Prostate gland (tissue), 2 donors: ENCODE results near the gene POFUT2.

Experiments used
- CTCF ChIP-seq, 4 experiments: fragments of 200-600 bp in 2 of 4; fragments of 450-650 bp in 2 of 4; sonication (generic) in 2 of 4; IDR thresholded peaks; 1 replicate in 3 of 4; 2 replicates in 1 of 4; pipeline ENCODE4 v1.5.1; 2016 to 2019; ENCODE audit warnings: antibody characterized with exemption in 4 of 4, mild to moderate bottlenecking in 2 of 4, moderate library complexity in 2 of 4
- POLR2AphosphoS5 ChIP-seq: sonication (generic); formaldehyde crosslinking; IDR thresholded peaks from one replicate; pipeline ENCODE4 v1.6.1; 2017; ENCODE audit warnings: antibody characterized with exemption

GRCh38 chr21:45225041-45225740, 62.5 kb downstream of the POFUT2 start:
- TF ChIP-seq POLR2AphosphoS5 (no peak), CTCF (IDR thresholded peaks at IDR 0.05) (no peak)
